Pulmonary artery endothelial cell (primary cell): Measurements from ENCODE around the gene GLOD4. TPM values are rescaled to one million over a fixed set of nuclear protein-coding genes. Genes with fewer than 3 reads are reported as not detected.
"Not testable (repeated sequence)": the region's sequence is repeated elsewhere in the genome, so short reads cannot be mapped to it uniquely, and the experiment has no call there.

Experiments used
- DNase-seq: peaks from one replicate; pipeline ENCODE4 v3.0.0-alpha.2; 2011; ENCODE audit warnings: low read depth, low spot score
- total RNA-seq: library from RNA; depleted of rRNA; stranded (reverse); fragments of >200 nt; gene quantifications from 2 replicates; pipeline ENCODE4 v1.2.3, GENCODE V29; 2014

The GLOD4 gene
- total RNA-seq, 1 donor from 2014 or later: 68.8 TPM

GRCh38 chr17:802901-803881 is 21.1 kb upstream of the GLOD4 start:
- DNase-seq: no peak

DNA sequence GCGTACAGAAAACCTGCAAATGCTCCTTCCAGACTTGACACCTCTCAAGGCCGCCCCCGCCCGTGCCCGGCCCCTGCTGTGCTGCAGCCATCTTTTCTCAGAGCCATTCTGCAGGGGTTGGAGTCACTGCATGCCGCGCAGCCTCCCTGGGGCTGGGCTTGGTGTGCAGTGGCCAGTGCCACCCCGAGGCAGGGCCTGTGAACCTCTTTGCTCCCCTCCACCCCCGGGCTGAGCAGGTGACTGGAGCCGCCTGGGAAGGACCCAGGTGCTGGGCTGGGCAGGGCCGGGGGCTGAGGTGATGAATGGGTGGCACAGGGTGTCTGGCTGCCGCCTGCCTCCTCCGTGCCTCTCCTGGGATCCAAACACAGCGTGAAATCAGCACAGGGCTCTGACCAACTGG is 20.4 kb upstream of the GLOD4 start:
- DNase-seq: no peak

GRCh38 chr17:801660-802059 is 19.6 kb upstream of the GLOD4 start:
- DNase-seq: no peak

- no peak for DNase-seq
These were observed 18.6 kb upstream of the GLOD4 start for GRCh38 chr17:800446-801242.

- no peak for DNase-seq
These were observed 17.2 kb upstream of the GLOD4 start for GRCh38 chr17:799261-799660.

- DNase-seq: no peak
These were observed 16.2 kb upstream of the GLOD4 start for GRCh38 chr17:798246-798645.

GRCh38 chr17:797236-797840 is 15.3 kb upstream of the GLOD4 start:
- DNase-seq: no peak

DNA sequence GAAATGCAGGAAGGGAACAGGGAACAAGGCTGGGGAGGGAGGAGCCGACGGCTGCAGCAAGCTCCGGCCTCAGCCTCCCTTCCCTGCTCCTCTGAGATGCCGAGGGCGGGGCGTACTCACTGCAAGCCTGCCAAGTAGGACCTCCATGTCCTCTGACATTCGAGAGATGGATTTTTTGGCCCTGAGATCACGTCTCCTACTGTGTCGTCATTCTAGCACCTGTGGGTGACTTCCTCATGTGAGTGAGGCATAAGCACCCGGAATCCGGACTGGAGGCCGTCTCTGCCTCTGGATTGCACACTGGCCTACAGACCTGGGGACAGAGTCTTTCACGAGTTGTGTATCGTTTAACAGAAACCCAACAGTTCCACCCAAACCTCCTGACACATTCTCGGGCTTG is 14.5 kb upstream of the GLOD4 start:
- no peak for DNase-seq

DNA sequence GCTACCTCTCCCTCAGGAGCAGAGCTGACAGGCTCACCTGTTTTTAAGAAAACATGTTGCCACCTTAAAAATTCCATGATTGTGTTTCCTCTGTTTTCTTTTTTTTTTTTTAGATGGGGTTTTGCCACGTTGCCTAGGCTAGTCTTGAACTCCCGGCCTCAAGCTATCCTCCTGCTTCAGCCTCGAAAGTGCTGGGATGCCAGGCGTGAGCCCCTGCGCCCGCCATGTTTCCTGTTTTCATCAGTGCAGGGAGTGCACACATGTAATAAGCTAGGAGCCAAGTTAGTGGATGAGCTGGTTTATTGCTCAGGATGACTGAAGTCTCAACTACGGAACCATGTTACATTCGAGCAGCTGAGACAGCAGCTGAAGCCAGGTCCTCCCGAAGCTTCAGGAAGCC is 13.6 kb upstream of the GLOD4 start:
- no peak for DNase-seq

DNA sequence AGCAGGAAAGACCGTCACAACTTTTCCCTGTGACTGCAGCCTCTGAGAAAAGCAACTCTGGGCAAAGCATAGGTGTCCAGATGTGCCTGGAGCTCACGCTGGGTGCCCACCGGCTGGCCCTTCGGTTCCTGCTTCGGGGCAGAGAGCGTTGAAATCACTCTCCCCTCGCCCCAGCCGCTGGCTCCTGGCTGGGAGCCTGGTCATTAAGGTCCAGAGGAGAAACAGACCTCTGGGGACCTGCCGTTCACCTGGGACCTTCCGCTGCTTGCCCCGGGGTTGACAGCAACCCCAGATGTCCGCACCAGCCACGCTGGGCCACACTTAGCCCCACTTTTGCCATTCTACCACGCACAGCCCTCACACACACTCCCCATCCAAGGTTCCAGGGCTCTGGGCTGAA is 13.2 kb upstream of the GLOD4 start:
- DNase-seq: no peak

DNA sequence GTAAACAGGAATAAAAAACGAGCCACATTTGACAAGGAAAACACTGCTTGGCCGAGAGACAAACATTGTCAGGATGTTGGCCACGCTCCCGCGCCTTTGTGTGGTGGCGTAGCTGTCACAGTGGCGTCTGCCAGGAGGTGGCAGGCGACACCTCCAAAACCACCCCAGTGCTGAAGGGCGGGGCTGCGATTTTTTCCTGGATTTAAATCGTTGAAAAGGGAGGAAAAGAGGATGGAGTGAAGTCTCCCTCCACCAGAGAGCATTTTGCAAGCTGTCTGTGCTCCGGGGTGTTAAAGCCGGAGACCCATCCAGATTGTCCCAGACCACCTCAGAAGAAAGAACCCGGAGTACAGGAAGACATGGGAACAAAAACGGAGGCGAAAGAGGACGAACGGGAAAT is 12.8 kb upstream of the GLOD4 start:
- peak; percentile 47 for DNase-seq

- no peak for DNase-seq
These were observed 10.2 kb upstream of the GLOD4 start for GRCh38 chr17:792277-792676.

GRCh38 chr17:791829-792228 is 9.7 kb upstream of the GLOD4 start:
- no peak for DNase-seq

DNA sequence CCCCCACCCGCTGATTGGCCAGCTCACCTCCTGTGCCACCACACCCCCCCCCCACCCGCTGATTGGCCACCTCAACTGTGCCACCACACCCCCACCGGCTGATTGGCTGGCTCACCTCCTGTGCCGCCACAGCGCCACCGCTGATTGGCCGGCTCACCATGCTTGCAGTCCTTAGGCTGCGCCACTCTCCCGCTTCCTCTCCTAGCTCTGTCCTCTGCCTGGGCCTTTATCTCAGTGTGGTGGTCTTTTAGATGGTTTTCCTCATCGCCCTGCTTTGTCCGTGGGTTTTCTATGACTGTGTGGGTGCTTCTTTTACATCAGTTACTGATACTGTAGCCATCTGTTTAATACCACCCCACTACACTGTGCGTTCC is 8.8 kb upstream of the GLOD4 start:
- DNase-seq: not testable (repeated sequence)

- not testable (repeated sequence) for DNase-seq
These were observed 8.1 kb upstream of the GLOD4 start for GRCh38 chr17:789931-790873.

GRCh38 chr17:789160-789840 is 7.2 kb upstream of the GLOD4 start:
- DNase-seq: no peak

- DNase-seq: no peak
These were observed 6.5 kb upstream of the GLOD4 start for GRCh38 chr17:788551-788950.

- no peak for DNase-seq
These were observed 5.7 kb upstream of the GLOD4 start for GRCh38 chr17:787641-788221.

- DNase-seq: not testable (repeated sequence)
These were observed 3.8 kb upstream of the GLOD4 start for GRCh38 chr17:785901-786300.

GRCh38 chr17:784143-784542 is 2.1 kb upstream of the GLOD4 start:
- DNase-seq: no peak
